ENCODE measurements around the gene SLC4A1AP.
A peak's percentile ranks its signal among the peaks of the same experiment; 100 is the strongest.
"Not testable (repeated sequence)": the region's sequence is repeated elsewhere in the genome, so short reads cannot be mapped to it uniquely, and the experiment has no call there.

The SLC4A1AP gene

GRCh38 chr2:27667446-27667845 is 3.8 kb downstream of the SLC4A1AP start:
- no peak for DNase-seq (ENCODE audit: low read depth)
- no peak for TF ChIP-seq CTCF (IDR thresholded peaks at IDR 0.05; ENCODE audit: control insufficient read depth, extremely low read depth, insufficient read depth)
- H3K4me3 ChIP-seq (ENCODE audit: low read depth, low read length): no peak overlapping the region

- H3K4me3 ChIP-seq (ENCODE audit: low read depth, low read length): no peak overlapping the region
- no peak for TF ChIP-seq CTCF (IDR thresholded peaks at IDR 0.05; ENCODE audit: control insufficient read depth, extremely low read depth, insufficient read depth)
- no peak for DNase-seq (ENCODE audit: low read depth)
Measured at GRCh38 chr2:27671235-27671634, 7.5 kb downstream of the SLC4A1AP start.

- no peak for TF ChIP-seq CTCF (IDR thresholded peaks at IDR 0.05; ENCODE audit: control insufficient read depth, extremely low read depth, insufficient read depth)
- no peak for DNase-seq (ENCODE audit: low read depth)
- H3K4me3 ChIP-seq (ENCODE audit: low read depth, low read length): no peak overlapping the region
Measured at GRCh38 chr2:27672723-27673486, 9.2 kb downstream of the SLC4A1AP start.

- DNase-seq (ENCODE audit: low read depth): no peak
- no peak overlapping the region for H3K4me3 ChIP-seq (ENCODE audit: low read depth, low read length)
- no peak for TF ChIP-seq CTCF (IDR thresholded peaks at IDR 0.05; ENCODE audit: control insufficient read depth, extremely low read depth, insufficient read depth)
Measured at GRCh38 chr2:27680571-27680970, 16.9 kb downstream of the SLC4A1AP start.

GRCh38 chr2:27681841-27682240 is 18.2 kb downstream of the SLC4A1AP start:
- H3K4me3 ChIP-seq (ENCODE audit: low read depth, low read length): no peak overlapping the region
- no peak for DNase-seq (ENCODE audit: low read depth)
- no peak for TF ChIP-seq CTCF (IDR thresholded peaks at IDR 0.05; ENCODE audit: control insufficient read depth, extremely low read depth, insufficient read depth)

- H3K4me3 ChIP-seq (ENCODE audit: low read depth, low read length); DNase-seq (ENCODE audit: low read depth): not testable (repeated sequence)
Measured at GRCh38 chr2:27682334-27682771, 18.7 kb downstream of the SLC4A1AP start.

- peak; percentile 99 for TF ChIP-seq CTCF (IDR thresholded peaks at IDR 0.05; ENCODE audit: control insufficient read depth, extremely low read depth, insufficient read depth)
- DNase-seq (ENCODE audit: low read depth): peak; percentile 77
- H3K4me3 ChIP-seq (ENCODE audit: low read depth, low read length): no peak overlapping the region
Measured at GRCh38 chr2:27683390-27684071, 19.8 kb downstream of the SLC4A1AP start.

GRCh38 chr2:27685006-27685405 is 21.3 kb downstream of the SLC4A1AP start:
- not testable (repeated sequence) for H3K4me3 ChIP-seq (ENCODE audit: low read depth, low read length); DNase-seq (ENCODE audit: low read depth)

All from LNCaP clone FGC (cell line).